Type B pancreatic cell (in vitro differentiated cells): ENCODE results near the gene TGFA. TPM values are rescaled to one million over a fixed set of nuclear protein-coding genes. Genes with fewer than 3 reads are reported as not detected.

Source experiments
- DNase-seq: peaks from one replicate; pipeline ENCODE4 v3.0.0; 2021; ENCODE audit warnings: mixed read lengths; ENCODE audit not compliant: unreplicated experiment; ENCODE audit errors: extremely low spot score
- H3K27ac Mint-ChIP-seq: 2 replicates; pipeline ENCODE4 v1.8.0; 2021; ENCODE audit warnings: mild to moderate bottlenecking, mixed read lengths
- H3K27me3 Mint-ChIP-seq: 2 replicates; pipeline ENCODE4 v1.8.0; 2021; ENCODE audit warnings: mixed read lengths
- H3K36me3 Mint-ChIP-seq: 2 replicates; pipeline ENCODE4 v1.8.0; 2021; ENCODE audit warnings: mixed read lengths
- H3K4me1 Mint-ChIP-seq: one replicate; pipeline ENCODE4 v1.8.0; 2021; ENCODE audit warnings: mixed read lengths; ENCODE audit not compliant: unreplicated experiment
- H3K4me3 Mint-ChIP-seq: 2 replicates; pipeline ENCODE4 v1.8.0; 2021; ENCODE audit warnings: mild to moderate bottlenecking, mixed read lengths
- H3K9me3 Mint-ChIP-seq: 2 replicates; pipeline ENCODE4 v1.8.0; 2021; ENCODE audit warnings: mixed read lengths
- total RNA-seq: library from RNA; stranded (reverse); gene quantifications from 2 replicates; pipeline ENCODE4 v1.2.1, GENCODE V29; 2021; ENCODE audit warnings: low replicate concordance
- TF ChIP-seq, protein P1 (sequence below): fragments of 200-600 bp; sonication (generic); conservative IDR thresholded peaks from 2 replicates; pipeline ENCODE4 v1.5.0; 2021; ENCODE audit warnings: antibody characterized with exemption, mild to moderate bottlenecking

TGFA gene
- total RNA-seq, 1 donor from 2014 or later: 6.8 TPM

GRCh38 chr2:70537840-70538239 lies 15.8 kb downstream of the TGFA start:
- Mint-ChIP-seq H3K36me3 (peaks cover 9% of the 10 kb centered on the region), H3K27ac (no peak overlapping the region), H3K4me3 (no peak overlapping the region), H3K4me1 (peaks cover 21% of the 10 kb centered on the region), H3K9me3 (peaks cover 13% of the 10 kb centered on the region), H3K27me3 (peaks cover 7% of the 10 kb centered on the region)
- no peak for DNase-seq
- TF ChIP-seq, protein P1, sequence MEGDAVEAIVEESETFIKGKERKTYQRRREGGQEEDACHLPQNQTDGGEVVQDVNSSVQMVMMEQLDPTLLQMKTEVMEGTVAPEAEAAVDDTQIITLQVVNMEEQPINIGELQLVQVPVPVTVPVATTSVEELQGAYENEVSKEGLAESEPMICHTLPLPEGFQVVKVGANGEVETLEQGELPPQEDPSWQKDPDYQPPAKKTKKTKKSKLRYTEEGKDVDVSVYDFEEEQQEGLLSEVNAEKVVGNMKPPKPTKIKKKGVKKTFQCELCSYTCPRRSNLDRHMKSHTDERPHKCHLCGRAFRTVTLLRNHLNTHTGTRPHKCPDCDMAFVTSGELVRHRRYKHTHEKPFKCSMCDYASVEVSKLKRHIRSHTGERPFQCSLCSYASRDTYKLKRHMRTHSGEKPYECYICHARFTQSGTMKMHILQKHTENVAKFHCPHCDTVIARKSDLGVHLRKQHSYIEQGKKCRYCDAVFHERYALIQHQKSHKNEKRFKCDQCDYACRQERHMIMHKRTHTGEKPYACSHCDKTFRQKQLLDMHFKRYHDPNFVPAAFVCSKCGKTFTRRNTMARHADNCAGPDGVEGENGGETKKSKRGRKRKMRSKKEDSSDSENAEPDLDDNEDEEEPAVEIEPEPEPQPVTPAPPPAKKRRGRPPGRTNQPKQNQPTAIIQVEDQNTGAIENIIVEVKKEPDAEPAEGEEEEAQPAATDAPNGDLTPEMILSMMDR: no peak

DNA sequence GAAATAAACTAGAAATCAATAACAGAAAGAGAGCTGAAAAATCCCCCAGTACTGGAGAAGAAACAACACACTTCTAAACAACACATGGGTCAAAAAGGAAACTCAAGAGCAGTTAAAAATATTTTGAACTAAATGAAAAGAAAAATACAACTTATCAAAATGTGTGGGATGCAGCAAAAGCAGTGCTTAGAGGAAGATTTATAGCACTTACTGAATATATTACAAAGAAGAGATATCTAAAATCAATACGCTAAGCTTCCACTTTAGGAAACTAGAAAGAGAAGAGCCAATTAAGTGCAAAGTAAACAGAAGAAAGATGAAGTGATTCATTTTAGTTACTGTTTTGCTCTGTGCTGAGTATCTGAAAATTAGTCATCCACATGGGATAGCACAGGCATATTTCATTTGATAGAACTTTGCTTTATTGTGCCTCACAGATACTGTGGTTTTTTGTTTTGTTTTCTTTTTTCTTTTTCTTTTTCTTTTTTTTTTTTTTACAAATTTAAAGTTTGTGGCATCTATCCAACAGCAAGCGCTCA lies 17.0 kb downstream of the TGFA start:
- H3K27ac Mint-ChIP-seq: no peak overlapping the region
- no peak for DNase-seq
- peaks cover 9% of the 10 kb centered on the region for H3K36me3 Mint-ChIP-seq
- peaks cover 7% of the 10 kb centered on the region for H3K27me3 Mint-ChIP-seq
- no peak overlapping the region for H3K4me3 Mint-ChIP-seq
- H3K9me3 Mint-ChIP-seq: peaks cover 13% of the 10 kb centered on the region
- TF ChIP-seq, protein P1: no peak
- peaks cover 28% of the 10 kb centered on the region for H3K4me1 Mint-ChIP-seq

- TF ChIP-seq, protein P1: no peak
- DNase-seq: no peak
- Mint-ChIP-seq H3K4me1 (peaks cover 25% of the 10 kb centered on the region), H3K36me3 (peaks cover 9% of the 10 kb centered on the region), H3K9me3 (peaks cover 13% of the 10 kb centered on the region), H3K27me3 (peaks cover 3% of the 10 kb centered on the region), H3K27ac (no peak overlapping the region), H3K4me3 (no peak overlapping the region)
These were observed 18.1 kb downstream of the TGFA start for GRCh38 chr2:70535573-70535972.

- H3K27ac Mint-ChIP-seq: no peak overlapping the region
- peaks cover 13% of the 10 kb centered on the region for H3K9me3 Mint-ChIP-seq
- no peak for DNase-seq
- peaks cover 25% of the 10 kb centered on the region for H3K4me1 Mint-ChIP-seq
- TF ChIP-seq, protein P1: no peak
- no peak overlapping the region for H3K4me3 Mint-ChIP-seq
- peaks cover 3% of the 10 kb centered on the region for H3K27me3 Mint-ChIP-seq
- peaks cover 9% of the 10 kb centered on the region for H3K36me3 Mint-ChIP-seq
These were observed 19.3 kb downstream of the TGFA start for GRCh38 chr2:70534183-70534836.

- no peak overlapping the region for H3K27ac Mint-ChIP-seq
- DNase-seq: no peak
- H3K27me3 Mint-ChIP-seq: no peaks in the 10 kb centered on the region
- peaks cover 25% of the 10 kb centered on the region for H3K4me1 Mint-ChIP-seq
- H3K36me3 Mint-ChIP-seq: peaks cover 6% of the 10 kb centered on the region
- peaks cover 7% of the 10 kb centered on the region for H3K9me3 Mint-ChIP-seq
- no peak overlapping the region for H3K4me3 Mint-ChIP-seq
- TF ChIP-seq, protein P1: no peak
These were observed 21.2 kb downstream of the TGFA start for GRCh38 chr2:70532244-70532935.
